Hippocampal formation (tissue), 2 donors: Measurements from ENCODE around the gene KLF13.

Experiments used
- DNase-seq, 2 donors: peaks; one replicate each; lab custom pipeline; 2025; lab: John Stamatoyannopoulos, UW

The KLF13 gene

GRCh38 chr15:31300208-31300661 lies 26.4 kb upstream of the KLF13 start:
- peak; percentile 89 to 92 for DNase-seq

GRCh38 chr15:31300981-31301672 lies 25.5 kb upstream of the KLF13 start:
- DNase-seq: no peak

- DNase-seq: no peak
These were observed 25.0 kb upstream of the KLF13 start for GRCh38 chr15:31301673-31301990.

- peak in 1 of 2 donors; percentile 30 for DNase-seq
These were observed 24.5 kb upstream of the KLF13 start for GRCh38 chr15:31302029-31302657.

GRCh38 chr15:31302778-31303725 lies 23.6 kb upstream of the KLF13 start:
- DNase-seq: no peak

- no peak for DNase-seq
These were observed 22.6 kb upstream of the KLF13 start for GRCh38 chr15:31303726-31304648.

- peak in 1 of 2 donors; percentile 28 for DNase-seq
These were observed 21.8 kb upstream of the KLF13 start for GRCh38 chr15:31304751-31305365.

- DNase-seq: no peak
These were observed 21.3 kb upstream of the KLF13 start for GRCh38 chr15:31305375-31305774.

- no peak for DNase-seq
These were observed 20.7 kb upstream of the KLF13 start for GRCh38 chr15:31305796-31306425.

GRCh38 chr15:31306426-31307269 lies 20.0 kb upstream of the KLF13 start:
- peak; percentile 93 for DNase-seq

- no peak for DNase-seq
These were observed 19.1 kb upstream of the KLF13 start for GRCh38 chr15:31307270-31308184.

GRCh38 chr15:31308185-31308639 lies 18.4 kb upstream of the KLF13 start:
- DNase-seq: no peak

- no peak for DNase-seq
These were observed 16.6 kb upstream of the KLF13 start for GRCh38 chr15:31309893-31310606.

GRCh38 chr15:31311735-31312619 lies 14.7 kb upstream of the KLF13 start:
- no peak for DNase-seq

- no peak for DNase-seq
These were observed 13.4 kb upstream of the KLF13 start for GRCh38 chr15:31313223-31313622.

- DNase-seq: no peak
These were observed 12.3 kb upstream of the KLF13 start for GRCh38 chr15:31314380-31314779.
